ENCODE data around the gene PNPLA5. TPM values are rescaled to one million over a fixed set of nuclear protein-coding genes. Genes with fewer than 3 reads are reported as not detected.
A peak's percentile ranks its signal among the peaks of the same experiment; 100 is the strongest.

Gene PNPLA5
- total and polyA plus RNA-seq, 2 of the 13 experiments (the other 11 are each of a cell fraction or from before 2014, with no cell fraction given) = not detected

DNA sequence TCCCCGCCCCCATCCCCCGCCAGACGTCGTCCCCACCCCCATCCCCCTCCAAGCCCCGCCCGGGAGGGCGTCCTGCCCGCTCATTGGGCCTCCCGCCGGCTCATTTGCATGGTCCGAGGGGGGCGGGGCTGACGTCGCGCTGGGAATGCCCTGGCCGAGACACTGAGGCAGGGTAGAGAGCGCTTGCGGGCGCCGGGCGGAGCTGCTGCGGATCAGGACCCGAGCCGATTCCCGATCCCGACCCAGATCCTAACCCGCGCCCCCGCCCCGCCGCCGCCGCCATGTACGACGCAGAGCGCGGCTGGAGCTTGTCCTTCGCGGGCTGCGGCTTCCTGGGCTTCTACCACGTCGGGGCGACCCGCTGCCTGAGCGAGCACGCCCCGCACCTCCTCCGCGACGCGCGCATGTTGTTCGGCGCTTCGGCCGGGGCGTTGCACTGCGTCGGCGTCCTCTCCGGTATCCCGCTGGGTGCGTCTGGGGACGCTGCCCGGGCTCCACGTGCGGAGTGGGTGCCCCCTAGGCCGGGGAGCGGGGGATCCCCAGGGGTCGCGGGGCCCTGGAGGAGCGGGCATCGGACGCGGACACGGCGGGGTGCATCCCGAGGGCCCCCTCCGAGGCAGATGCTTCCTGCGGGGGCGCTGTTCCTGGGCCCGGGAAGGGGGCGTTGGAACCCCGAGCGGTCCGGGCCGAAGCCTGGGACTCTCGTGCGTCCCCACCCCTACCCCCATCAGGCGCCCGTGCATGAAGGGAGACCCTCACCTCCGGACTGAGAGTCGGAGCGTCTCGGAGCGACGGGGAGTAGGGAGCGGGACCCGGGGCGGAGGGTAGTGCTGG lies 32.0 kb upstream of the PNPLA5 start, which contains the start of gene PNPLA3 (continued):
- TF ChIP-seq, protein P1, sequence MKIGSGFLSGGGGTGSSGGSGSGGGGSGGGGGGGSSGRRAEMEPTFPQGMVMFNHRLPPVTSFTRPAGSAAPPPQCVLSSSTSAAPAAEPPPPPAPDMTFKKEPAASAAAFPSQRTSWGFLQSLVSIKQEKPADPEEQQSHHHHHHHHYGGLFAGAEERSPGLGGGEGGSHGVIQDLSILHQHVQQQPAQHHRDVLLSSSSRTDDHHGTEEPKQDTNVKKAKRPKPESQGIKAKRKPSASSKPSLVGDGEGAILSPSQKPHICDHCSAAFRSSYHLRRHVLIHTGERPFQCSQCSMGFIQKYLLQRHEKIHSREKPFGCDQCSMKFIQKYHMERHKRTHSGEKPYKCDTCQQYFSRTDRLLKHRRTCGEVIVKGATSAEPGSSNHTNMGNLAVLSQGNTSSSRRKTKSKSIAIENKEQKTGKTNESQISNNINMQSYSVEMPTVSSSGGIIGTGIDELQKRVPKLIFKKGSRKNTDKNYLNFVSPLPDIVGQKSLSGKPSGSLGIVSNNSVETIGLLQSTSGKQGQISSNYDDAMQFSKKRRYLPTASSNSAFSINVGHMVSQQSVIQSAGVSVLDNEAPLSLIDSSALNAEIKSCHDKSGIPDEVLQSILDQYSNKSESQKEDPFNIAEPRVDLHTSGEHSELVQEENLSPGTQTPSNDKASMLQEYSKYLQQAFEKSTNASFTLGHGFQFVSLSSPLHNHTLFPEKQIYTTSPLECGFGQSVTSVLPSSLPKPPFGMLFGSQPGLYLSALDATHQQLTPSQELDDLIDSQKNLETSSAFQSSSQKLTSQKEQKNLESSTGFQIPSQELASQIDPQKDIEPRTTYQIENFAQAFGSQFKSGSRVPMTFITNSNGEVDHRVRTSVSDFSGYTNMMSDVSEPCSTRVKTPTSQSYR (CRISPR knock-in tag; IDR thresholded peaks at IDR 0.05; ENCODE audit: borderline replicate concordance) = peak; percentile 8; the same call in 1 of the 2 replicates
- no peak for TF ChIP-seq ZEB1 (IDR thresholded peaks at IDR 0.05; ENCODE audit: insufficient replicate concordance, low read depth)
- TF ChIP-seq ZNF552 (CRISPR knock-in tag; IDR thresholded peaks at IDR 0.05; ENCODE audit: borderline replicate concordance) = 0 out of 2 replicates have a peak, but pooled peaks have one; percentile 53
- no peak for TF ChIP-seq BCL6 (CRISPR knock-in tag; IDR thresholded peaks at IDR 0.05)
- no peak for TF ChIP-seq REXO4 (CRISPR knock-in tag; IDR thresholded peaks at IDR 0.05; ENCODE audit: borderline replicate concordance)
- no peak for TF ChIP-seq MATR3 (CRISPR knock-in tag; IDR thresholded peaks at IDR 0.05)
- TF ChIP-seq TEAD2 (CRISPR knock-in tag; IDR thresholded peaks at IDR 0.05) = peak; percentile 58; the same call in 1 of the 2 replicates
- peak; percentile 40 for TF ChIP-seq SKI (IDR thresholded peaks at IDR 0.05; ENCODE audit: partially characterized antibody)
- peak; percentile 88 to 99 for TF ChIP-seq POLR2A (IDR thresholded peaks at IDR 0.05; ENCODE audit: insufficient read depth in 1 of 2, low read depth in 2 of 2, low read length in 2 of 2)
- TF ChIP-seq, protein P2, sequence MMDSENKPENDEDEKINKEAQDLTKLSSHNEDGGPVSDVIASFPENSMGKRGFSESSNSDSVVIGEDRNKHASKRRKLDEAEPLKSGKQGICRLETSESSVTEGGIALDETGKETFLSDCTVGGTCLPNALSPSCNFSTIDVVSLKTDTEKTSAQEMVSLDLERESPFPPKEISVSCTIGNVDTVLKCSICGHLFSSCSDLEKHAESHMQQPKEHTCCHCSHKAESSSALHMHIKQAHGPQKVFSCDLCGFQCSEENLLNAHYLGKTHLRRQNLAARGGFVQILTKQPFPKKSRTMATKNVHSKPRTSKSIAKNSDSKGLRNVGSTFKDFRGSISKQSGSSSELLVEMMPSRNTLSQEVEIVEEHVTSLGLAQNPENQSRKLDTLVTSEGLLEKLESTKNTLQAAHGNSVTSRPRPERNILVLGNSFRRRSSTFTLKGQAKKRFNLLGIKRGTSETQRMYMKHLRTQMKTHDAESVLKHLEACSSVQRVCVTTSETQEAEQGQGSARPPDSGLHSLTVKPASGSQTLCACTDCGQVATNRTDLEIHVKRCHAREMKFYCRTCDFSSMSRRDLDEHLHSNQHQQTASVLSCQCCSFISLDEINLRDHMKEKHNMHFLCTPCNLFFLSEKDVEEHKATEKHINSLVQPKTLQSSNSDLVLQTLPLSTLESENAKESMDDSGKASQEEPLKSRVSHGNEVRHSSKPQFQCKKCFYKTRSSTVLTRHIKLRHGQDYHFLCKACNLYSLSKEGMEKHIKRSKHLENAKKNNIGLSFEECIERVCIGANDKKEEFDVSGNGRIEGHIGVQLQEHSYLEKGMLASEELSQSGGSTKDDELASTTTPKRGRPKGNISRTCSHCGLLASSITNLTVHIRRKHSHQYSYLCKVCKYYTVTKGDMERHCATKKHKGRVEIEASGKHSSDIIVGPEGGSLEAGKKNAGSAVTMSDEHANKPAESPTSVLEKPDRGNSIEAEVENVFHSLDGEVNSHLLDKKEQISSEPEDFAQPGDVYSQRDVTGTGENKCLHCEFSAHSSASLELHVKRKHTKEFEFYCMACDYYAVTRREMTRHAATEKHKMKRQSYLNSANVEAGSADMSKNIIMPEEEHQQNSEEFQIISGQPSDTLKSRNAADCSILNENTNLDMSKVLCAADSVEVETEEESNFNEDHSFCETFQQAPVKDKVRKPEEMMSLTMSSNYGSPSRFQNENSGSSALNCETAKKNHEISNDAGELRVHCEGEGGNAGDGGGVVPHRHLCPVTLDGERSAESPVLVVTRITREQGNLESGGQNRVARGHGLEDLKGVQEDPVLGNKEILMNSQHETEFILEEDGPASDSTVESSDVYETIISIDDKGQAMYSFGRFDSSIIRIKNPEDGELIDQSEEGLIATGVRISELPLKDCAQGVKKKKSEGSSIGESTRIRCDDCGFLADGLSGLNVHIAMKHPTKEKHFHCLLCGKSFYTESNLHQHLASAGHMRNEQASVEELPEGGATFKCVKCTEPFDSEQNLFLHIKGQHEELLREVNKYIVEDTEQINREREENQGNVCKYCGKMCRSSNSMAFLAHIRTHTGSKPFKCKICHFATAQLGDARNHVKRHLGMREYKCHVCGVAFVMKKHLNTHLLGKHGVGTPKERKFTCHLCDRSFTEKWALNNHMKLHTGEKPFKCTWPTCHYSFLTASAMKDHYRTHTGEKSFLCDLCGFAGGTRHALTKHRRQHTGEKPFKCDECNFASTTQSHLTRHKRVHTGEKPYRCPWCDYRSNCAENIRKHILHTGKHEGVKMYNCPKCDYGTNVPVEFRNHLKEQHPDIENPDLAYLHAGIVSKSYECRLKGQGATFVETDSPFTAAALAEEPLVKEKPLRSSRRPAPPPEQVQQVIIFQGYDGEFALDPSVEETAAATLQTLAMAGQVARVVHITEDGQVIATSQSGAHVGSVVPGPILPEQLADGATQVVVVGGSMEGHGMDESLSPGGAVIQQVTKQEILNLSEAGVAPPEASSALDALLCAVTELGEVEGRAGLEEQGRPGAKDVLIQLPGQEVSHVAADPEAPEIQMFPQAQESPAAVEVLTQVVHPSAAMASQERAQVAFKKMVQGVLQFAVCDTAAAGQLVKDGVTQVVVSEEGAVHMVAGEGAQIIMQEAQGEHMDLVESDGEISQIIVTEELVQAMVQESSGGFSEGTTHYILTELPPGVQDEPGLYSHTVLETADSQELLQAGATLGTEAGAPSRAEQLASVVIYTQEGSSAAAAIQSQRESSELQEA (CRISPR knock-in tag; IDR thresholded peaks at IDR 0.05; ENCODE audit: not compliant biosample characterization) = peak; percentile 77
- TF ChIP-seq ZNF567 (CRISPR knock-in tag; IDR thresholded peaks at IDR 0.05; ENCODE audit: borderline replicate concordance) = no peak
- no peak; the same call in 1 of the 2 replicates for TF ChIP-seq TBP (CRISPR knock-in tag; IDR thresholded peaks at IDR 0.05)
- TF ChIP-seq, protein P3, sequence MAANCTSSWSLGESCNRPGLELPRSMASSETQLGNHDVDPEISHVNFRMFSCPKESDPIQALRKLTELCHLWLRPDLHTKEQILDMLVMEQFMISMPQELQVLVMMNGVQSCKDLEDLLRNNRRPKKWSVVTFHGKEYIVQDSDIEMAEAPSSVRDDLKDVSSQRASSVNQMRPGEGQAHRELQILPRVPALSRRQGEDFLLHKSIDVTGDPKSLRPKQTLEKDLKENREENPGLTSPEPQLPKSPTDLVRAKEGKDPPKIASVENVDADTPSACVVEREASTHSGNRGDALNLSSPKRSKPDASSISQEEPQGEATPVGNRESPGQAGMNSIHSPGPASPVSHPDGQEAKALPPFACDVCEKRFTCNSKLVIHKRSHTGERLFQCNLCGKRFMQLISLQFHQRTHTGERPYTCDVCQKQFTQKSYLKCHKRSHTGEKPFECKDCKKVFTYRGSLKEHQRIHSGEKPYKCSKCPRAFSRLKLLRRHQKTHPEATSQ (CRISPR knock-in tag; IDR thresholded peaks at IDR 0.05; ENCODE audit: borderline replicate concordance) = 0 out of 2 replicates have a peak, but pooled peaks have one; percentile 52
- TF ChIP-seq ZNF577 (CRISPR knock-in tag; IDR thresholded peaks at IDR 0.05; ENCODE audit: borderline replicate concordance, low read depth) = no peak
- no peak for TF ChIP-seq LCORL (IDR thresholded peaks at IDR 0.05)
- 0 out of 2 replicates have a peak, but pooled peaks have one; percentile 46 for TF ChIP-seq LCORL (CRISPR knock-in tag; IDR thresholded peaks at IDR 0.05)

Measured in HepG2 (cell line).